GM18868 (cell line): Measurements from ENCODE around the gene CYTIP.
"Not testable (repeated sequence)": the region's sequence is repeated elsewhere in the genome, so short reads cannot be mapped to it uniquely, and the experiment has no call there.

Experiments
- ATAC-seq: cut with Tn5 transposase; IDR thresholded peaks from one replicate; pipeline ENCODE4 v1.9.1; 2021; ENCODE audit warnings: mild to moderate bottlenecking, moderate library complexity; ENCODE audit not compliant: unreplicated experiment

CYTIP gene

GRCh38 chr2:157386747-157387146, 57.1 kb downstream of the CYTIP start:
- ATAC-seq, result no peak

- no peak for ATAC-seq
These were observed 57.6 kb downstream of the CYTIP start for GRCh38 chr2:157386247-157386646.

GRCh38 chr2:157377861-157378260, 66.0 kb downstream of the CYTIP start:
- no peak for ATAC-seq

GRCh38 chr2:157376041-157376440, 67.8 kb downstream of the CYTIP start:
- no peak for ATAC-seq

GRCh38 chr2:157375384-157375783, 68.5 kb downstream of the CYTIP start:
- ATAC-seq, result no peak

- ATAC-seq, result not testable (repeated sequence)
These were observed 75.4 kb downstream of the CYTIP start for GRCh38 chr2:157368508-157368907.

GRCh38 chr2:157367704-157368103, 76.2 kb downstream of the CYTIP start:
- ATAC-seq, result no peak
